Activated T-helper 1 cell treated with Interleukin-2 at 50 U/mL for 16 hours (primary cell): ENCODE data around the gene TM2D3.

Experiments used
- DNase-seq: peaks from one replicate; pipeline ENCODE4 v3.0.0-alpha.2; 2020; ENCODE audit warnings: low read depth

Gene TM2D3, protein sequence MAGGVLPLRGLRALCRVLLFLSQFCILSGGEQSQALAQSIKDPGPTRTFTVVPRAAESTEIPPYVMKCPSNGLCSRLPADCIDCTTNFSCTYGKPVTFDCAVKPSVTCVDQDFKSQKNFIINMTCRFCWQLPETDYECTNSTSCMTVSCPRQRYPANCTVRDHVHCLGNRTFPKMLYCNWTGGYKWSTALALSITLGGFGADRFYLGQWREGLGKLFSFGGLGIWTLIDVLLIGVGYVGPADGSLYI

DNA sequence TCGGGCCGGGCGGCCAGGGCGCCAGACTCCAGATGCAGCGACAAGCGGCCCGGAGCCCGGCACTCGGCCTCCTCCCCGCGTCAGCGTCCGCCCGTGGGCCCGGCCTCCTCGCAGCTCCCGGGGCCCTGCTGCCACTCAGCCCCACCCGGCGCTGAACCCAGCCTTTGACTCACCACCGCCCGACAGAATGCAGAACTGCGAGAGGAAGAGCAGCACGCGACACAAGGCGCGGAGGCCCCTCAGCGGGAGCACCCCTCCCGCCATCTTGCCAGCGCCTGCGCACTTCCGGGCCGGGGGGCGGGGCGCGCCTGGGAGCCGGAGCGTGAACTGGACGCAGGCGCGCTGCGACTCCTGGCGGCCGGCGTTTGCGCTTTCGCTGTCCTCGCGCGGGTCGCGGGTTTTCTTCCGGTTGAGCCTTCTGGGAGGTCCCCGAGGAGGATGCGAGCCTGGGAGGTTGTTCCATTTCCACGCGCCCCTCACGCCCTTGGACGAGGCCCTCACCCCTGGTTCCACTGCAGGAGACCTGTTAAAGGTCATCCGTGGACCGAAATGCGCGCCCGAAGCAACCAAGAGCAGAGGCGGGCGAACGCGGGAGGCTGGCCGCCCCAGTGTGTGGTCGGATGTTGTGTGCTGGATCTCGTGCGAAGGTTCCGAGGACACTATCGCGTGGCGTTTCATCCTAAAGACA, at the start of gene TM2D3:
TM2D3 (minus strand) TSS at position 284 of the 688 bp plus-strand sequence; CDS start at position 264, 20 bp downstream.
- DNase-seq = peak; percentile 95

DNA sequence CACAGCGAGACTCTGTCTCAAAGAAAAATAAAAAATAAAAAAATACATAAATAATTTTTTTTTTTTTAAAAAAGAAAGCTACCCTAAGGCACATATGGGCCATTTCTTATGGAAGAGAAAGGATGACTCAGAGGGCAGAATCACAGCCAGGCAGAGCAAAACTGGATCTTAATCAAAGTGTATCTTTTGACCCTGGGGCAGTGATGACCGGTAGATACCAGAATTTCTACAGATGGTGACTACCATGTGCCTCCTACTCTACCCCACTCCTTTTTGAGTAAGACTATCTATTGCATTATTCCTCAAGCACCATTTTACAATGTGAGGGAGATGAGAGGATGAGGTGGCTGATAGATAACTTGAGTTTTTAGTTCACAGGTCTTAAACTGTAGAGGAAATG, 46.1 kb upstream of the TM2D3 start:
- no peak for DNase-seq

DNA sequence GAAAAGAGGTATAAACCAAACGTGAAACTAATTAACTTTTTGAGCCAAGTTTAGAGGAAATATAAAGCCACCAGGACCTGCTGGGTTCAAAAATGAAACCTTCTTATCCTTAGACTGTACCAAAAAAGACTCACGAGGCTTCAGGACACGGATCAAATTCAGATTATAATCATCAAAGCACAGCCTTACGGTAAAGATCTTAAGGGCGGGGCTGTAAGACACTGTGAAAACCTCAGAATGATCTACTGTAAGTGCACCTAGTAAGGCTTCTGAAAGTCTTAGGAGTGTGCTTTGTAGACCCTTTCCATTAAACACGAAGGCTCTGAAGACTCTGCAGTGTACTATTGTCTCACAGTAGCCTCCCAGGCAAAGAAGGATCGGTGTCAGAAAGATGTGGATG, 45.3 kb upstream of the TM2D3 start:
- DNase-seq = no peak

DNA sequence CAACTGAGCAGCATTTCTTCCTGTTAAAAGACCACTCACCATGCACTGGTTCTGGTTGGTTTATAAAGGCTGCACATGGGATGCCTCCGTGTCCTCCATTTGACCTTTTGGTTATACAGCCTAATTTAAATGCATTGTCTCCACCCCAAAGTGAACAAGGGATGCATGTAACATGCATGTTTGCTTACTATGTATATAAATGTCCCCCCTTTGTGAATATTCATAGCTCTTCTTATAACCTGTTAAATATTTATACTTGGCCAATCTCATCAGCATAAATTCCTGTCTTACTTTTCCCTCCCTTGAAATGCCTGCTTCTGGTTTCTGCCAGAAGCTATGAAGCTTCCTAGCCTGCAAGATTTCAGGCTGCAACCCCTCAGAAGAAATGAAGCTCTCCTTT, 44.6 kb upstream of the TM2D3 start:
- no peak for DNase-seq

DNA sequence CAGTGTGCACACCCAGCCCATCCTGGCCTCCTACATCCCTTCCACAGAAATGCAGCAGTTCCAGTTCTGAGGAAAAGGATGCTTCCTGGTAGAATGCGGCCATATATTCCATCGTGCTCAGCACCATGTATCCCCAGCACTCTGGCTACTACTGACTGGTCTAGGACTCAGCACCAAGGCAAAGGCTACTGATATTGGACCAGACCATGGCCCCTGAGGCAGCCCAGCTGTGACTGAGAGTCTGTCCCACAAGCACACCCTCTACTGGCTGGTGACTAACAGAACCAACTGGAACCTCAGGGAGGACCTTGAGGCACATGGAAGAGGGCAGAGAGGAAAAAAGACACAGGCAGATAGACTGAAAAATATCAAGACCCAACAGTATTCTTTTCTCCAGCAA, 42.1 kb upstream of the TM2D3 start:
- no peak for DNase-seq

DNA sequence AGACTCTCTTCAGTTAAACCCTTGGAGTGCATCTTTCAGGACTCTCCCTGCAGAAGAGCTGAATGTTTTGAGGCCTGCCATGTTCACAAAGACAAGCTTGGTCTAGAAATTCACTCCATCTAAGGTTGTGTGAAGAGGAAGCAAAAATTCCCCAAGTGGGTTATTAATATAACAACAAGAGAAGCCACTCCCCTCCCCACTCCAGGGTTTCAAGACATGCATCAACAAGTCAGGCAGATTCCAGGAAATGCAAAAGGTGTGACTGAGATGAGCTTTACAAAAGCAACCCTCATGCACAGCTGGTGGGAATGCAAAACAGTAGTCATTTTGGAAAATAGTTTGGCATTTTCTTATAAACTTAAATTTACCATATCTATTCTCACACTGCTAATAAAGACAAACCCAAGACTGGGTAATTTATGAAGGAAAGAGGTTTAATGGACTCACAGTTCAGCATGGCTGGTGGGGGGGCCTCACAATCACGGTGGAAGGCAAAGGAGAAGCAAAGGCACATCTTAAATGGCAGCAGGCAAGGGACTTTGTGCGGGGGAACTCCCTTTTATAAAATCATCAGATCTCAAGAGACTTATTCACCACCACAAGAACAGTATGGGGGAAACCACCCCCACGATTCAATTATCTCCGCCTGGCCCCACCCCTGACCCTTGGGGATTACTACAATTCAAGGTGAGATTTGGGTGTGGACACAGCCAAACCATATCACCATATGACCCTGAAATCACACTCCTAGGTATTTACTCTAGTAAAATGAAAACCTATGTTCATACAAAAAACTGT, 40.8 kb upstream of the TM2D3 start:
- DNase-seq = no peak

DNA sequence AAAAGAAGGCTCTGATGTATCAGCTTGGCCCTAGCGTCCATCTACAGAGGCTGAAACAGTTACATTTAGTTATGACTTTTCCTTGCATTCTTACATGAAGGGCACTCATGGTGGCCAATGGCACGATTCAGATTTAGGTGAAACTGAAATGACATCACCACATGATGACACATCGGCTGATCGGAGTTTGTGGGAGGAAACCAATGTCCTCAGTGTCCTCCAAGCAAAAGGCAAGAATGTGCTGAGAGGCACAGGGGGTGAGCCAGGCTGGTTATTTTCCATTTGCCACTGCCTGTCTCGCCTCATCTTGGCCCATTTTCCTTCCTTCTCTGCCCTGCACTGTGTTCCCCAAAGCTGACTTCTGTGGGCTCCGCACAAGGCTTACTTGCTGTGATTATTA, 37.7 kb upstream of the TM2D3 start:
- no peak for DNase-seq

DNA sequence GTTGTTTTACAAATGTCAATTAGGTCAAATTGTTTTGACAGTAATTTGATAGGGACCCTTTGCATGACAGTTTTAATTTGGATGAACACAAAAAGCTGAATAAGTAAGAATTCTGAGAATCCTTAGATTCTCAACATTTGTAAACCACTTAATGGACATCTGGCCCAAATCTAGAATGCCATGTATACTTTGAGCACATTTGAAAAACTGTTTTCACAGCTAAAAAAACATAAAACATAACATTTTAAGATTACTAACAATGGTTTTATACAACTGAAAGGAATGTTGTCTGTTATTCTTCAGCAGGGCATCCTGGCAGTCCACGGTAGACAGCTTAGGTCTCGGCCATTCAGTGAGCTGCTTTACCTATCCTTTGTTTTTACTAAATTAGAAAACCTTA, 34.5 kb upstream of the TM2D3 start:
- no peak for DNase-seq

DNA sequence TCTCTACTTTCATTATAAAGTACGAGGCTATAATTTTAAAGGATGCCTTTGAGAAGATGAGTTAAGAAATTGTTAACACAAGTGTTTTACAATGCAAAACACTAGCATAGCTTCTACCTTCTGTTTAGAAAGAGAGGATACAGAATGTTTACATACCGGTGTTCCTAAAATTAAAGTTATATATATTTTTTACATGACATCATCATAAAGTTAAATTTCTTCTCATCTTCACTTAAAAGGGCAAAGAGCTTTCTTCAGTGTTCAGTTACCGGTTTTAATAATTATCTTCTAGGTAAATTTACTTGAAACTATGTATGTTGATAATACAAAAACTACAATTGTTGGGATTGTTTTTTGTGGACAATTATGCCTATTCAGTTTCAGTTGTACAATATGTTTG, 32.7 kb upstream of the TM2D3 start:
- no peak for DNase-seq

DNA sequence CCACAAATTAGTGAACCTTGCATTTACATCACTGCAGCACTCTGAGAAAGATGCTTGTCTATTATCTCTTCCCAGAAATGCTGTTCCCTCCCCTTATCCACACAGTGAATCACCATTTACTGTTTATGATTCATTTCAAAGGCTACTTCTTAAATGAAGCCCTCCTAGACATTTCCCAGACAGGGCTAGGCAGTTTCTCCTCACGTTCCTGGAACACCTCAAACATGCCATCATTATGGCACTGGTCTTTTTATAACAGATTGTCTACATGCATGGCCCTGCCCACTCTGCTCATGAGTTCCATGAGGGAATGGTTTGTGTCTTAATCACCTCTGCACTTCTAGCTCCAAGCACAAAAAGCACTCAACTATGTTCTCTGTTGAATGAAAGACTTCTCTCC, 32.2 kb upstream of the TM2D3 start:
- no peak for DNase-seq

DNA sequence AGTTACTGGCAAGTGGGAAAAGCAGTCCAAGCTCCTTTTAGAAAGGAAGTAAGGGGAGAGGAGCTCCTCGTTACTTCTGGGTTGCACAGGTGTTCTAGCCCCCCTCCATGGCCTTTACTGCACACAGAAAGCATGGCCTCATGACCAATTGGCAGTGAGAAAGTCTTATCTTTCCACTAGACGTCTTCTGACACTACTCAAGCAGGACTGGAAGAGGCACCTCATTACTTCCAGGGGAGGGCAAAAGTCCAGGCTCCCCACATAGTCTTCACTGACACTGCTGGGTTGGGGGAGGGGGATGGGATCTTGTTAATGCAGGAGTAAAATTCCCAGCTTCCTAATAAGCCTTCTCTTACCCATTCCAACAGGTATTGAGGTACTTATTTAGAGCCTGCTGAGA, 27.6 kb upstream of the TM2D3 start:
- no peak for DNase-seq

DNA sequence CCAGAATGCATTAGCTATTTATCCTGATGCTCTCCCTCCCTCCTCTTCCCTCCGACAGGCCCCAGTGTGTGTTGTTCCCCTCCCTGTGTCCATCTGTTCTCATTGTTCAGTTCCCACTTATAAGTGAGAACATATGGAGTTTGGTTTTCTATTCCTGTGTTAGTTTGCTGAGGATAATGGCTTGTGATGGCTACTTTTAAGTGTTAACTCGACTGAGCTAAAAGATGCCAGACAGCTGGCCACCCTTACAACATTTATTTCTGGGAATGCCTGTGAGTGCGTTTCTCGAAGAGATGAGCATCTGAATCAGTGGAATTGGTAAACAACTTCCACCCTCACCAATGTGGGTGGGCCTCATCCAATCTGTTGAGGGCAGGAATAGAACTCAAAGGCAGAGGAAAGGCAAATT, 24.7 kb upstream of the TM2D3 start:
- DNase-seq = no peak

DNA sequence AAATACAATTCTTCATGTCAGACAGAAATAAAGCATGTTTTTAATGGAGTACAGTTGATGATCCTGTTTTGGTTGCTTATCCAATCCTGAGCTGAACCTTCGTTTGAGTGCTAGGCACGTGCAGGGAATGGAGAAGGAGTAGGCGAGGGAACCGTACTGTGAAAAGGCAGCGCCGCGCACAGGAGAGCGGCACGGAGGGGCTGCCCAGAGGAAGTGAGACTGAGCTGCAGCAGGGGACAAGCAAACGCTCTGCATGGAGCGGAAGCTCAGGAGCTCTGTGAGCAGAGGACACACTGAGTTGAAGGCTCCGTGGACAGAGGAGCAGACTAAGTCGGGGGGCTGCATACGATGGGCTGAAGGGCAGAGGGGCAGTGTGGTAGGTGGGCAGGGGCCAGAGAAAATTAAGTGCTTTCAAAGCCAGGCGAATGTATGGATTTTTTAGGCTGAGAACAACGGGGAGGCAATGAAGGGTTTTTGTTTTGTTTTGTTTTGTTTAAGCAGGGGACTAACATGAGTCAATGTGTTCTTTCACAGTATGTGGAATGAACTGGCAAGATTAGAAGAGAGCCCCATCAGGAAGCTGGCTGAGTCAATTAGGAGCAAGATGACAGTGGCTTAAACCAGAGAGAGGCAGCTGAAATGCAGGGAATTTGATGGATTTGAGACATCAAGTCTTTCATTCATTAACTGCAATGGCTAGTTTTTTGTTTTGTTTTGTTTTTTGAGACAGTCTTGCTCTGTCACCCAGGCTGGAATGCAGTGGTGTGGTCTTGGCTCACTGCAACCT, 23.8 kb upstream of the TM2D3 start:
- no peak for DNase-seq

DNA sequence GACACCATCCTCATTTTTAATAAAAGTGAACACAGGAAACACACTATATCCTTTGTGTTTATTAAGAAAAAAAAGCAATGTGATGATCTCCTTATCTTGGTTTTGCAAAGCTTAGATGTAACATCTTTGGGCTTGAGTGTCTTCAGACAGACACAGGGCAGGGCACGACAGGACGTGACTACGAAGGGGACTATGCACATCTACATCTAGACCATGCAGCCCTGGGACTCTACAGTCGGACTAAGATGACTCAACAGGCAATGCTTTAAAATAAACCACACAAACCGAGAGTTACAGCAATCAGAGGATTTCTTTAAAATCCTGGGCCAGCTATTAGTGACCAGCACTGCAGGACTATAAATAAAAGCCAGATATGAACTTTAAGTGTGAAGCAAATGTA, 22.8 kb upstream of the TM2D3 start:
- DNase-seq = no peak

DNA sequence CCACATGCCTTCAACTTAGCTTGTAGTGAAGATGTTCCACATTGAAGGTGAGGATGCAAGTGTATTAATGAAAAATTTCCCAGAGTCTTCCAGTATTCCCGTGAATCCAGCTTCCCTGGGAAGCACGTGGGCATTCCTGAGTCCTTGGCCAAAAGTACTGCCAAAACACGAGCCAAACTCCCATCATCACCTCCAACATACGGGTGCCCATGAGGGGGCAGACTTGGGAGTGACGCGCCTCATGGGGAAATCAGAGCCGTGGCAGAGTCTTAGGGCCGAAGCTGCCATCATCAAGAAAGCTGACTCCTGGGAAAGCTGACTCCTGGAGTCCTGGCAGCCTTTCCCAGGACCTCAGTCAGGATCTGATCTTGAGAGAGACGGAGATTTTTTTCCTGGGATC, 20.1 kb upstream of the TM2D3 start:
- DNase-seq = no peak

DNA sequence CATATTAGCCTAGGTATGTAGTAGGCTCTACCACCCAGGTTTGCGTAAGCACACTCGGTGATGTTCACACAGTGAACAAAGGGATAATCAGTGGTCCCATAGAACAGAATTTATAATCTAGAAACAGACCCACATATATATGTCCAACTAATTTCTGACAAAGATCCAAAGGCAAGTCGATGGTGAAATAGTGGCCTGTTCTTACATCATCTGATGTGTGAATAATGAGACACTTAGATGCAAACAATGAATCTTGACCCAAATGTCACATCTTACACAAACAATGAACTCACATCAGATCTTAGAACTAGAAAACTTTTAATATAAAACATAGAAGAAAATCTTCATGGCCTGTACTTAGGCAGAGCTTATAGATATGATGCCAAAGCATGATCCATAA, 17.6 kb upstream of the TM2D3 start:
- DNase-seq = no peak

DNA sequence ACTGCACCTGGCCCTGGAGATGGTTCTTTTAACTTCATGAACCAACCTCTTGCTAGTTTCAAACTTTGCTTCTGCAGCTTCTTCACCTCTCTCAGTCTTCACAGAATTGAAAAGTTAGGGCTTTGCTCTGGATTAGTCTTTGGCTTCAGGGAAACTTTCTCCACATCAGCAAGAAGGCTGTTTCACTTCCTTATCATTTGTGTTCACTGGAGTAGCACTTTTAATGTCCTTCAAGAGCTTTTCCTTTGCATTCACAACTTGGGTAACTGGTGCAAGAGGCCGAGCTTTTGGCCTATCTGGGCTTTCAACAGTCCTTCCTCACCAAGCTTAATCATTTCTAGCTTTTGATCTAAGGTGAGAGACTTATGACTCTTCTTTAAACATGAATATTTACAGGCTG, 15.7 kb upstream of the TM2D3 start:
- DNase-seq = no peak

DNA sequence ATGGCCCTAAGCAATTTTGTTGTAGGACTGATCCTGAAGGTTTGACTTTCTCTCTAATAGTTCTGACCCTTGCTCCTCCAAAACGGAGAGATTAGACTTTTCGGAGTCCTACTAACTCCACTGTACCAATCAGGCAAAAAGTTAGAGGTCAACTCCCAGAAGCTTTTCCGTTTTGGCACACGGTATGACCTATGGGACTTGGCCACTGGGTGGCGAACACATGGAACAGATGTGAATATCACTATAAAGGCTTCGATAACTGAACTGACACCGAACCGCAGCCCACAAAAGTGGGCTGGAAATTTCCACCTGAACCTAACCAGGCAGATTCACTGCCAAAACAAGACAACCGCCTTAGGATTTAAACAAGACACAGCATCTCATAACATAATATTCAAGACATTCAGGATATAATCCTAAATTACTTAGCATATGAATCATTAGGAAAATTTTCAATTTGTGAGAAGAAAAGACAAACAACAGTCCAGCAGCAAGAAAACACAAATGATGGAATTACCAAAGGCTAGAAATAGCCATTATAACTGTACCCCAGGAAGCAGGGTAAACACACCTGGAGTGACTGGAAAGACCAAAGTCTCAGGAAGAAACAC, 12.2 kb upstream of the TM2D3 start:
- no peak for DNase-seq

DNA sequence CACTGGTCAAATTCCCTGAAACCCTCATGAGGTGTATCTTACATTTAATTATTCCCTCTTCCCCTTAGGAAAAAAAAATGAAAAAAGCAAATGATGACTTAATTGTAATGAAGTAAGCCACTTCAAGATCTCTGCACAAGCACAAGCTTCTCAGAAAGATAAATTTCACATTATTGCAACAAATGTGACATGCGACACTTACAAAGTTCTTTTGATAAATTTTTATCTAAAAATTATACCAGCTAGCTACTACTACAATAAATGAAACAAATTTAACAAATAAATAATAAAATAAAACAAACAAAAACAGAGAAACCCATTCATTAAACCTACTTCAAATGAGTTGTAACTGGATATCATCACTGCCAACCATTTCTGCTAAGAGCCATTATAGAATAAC, 10.0 kb upstream of the TM2D3 start:
- DNase-seq = no peak

DNA sequence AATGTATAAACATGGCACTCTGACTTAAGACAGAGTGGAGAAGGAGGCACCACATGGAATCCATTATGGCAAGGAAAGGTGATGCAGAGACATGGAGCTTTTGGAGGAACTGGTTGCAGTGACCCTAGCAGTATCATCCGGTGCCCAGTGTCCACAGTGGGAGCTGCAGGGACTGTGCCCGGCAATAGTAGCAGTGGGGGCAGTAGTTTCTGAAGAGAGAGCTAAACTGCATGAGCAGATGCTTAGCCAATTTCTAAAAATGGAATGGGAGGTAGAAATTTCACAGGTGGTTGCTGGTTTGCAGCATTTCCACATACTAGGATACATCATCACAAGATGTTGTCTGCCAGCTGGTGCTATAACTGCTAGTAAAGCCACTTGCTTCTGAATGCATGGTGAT, 7.8 kb upstream of the TM2D3 start:
- DNase-seq = no peak

DNA sequence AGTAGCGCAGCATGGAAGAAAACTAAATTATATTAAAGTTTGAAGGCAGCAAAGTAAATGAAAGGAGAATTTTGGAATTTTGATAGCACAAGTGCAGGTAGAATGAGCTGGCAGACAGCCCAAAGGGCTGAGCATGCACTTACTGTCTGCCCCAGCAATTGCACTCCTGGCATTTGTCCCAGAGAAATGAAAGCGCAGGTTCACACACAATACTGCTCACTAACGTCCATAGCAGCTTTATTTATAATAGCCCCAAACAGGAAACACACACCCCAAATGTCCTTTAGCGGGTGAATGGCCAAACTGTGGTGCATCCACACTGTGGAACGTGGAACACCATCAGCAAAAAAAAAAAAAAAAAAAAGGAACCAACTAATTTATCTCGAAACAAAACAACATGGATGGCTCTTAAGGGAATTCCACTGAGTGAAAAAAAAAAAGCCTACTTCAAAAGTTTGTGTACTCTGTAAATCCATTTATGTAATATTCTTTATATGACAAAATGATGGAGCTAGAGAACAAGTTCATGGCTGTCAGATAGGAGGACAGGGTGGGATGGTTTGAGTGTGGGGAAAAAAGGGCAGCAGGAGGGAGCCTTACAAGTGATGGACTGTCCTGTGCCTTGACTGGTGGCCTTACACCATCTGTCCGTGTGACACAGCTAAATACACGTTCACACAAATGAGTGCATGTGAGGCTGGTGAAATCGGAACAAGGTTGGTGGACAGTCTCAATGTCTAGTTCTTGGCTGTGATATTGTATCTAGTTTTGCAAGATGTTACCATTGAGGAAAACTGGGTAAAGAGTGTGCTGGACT, 6.0 kb upstream of the TM2D3 start:
- DNase-seq = no peak
